Activated CD4-positive, CD25-positive, alpha-beta regulatory T cell treated with anti-CD3 and anti-CD28 coated beads, Interleukin-2, amount 50 U/mL, for 16 hours (primary cell): ENCODE data around the gene GNG12.
A peak's percentile ranks its signal among the peaks of the same experiment; 100 is the strongest.

Experiments
- DNase-seq: peaks from one replicate; pipeline ENCODE4 v3.0.0-alpha.2; 2020; ENCODE audit warnings: low read depth, low spot score

The GNG12 gene

DNA sequence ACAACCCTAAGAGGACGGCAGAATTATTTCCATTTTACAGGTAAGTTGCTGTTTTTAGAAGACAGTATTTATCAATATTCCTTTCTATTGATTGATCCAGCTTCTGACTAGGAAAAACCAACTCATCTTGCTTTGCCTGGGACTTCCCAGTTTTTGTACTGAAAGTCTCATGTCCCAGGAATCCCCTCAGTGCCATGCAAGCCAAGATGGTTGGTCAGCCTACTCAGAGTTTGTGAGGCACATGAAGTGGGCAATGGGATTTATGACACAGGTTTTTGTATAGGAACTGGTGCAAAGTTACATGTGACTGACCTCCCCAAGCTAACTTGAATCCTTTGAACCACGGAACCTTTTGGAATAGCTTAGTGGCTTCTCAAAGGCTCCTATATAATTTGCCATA, 45.5 kb downstream of the GNG12 start:
- DNase-seq = no peak

DNA sequence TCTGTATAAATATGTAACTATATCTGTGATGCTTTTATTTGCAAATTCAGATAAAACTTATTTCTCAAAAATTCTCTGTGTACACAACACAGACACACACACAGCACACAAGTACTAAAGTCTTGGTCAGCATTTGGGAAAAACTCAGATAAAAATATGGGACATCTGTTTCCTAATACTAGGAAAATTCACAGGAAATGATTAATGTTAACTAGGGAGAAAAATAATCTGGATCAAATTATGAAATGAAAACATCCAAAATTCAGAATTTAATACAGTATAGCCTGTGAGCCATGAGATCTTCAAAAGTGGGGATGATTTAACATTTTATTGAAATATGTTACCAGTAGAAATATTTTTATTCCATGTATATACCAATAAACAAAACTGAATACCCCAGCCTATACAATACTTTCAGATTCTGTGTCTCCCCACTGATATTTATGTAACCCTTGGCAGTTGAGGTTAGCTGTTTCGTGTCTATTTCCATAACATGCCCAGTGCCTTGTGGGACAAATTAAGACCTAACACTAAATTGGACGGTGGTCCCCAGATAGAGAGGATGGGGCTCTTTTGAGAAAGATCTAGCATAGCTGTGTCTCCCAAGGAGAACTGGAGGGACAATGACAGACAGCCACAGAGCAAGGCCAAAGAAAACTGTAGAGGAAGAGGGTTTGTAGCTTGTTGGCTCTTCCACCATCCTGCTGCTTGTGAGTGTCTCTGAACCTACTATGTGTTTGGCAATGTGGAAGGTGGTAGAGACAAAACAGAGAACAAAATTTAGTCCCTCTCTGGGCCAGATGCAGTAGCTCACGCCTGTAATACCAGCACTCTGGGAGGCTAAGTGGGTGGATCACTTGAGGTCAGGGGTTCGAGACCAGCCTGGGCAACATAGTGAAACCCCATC, 47.2 kb downstream of the GNG12 start:
- DNase-seq = no peak

DNA sequence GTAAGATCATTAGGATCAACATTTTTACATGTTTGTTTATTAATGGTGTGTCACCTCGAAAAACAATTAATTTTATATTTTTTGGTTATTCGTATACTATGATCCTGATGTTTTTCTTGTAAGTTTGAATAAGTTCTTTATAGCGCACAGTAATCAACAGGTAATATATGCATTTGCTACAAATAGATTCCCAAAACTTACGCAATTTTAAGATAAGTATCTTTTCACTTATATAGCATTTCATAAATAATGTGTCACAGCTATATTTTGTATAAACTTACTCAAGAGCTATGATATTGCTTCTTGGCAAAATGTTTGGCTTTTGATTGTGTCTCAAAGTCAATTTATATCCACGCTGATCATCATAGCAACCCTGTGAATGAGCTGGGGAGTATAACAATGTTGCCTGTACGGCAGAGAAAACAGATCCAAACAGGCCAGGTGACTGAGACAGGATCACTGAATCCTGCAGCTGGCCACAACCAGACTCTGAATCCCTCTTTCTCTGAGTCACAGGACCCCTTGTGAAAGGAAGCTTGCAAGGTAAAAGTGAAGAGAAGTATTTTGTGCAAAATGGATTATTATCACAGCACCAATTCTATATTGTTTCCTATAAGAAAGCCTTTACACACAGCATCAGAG, 48.6 kb downstream of the GNG12 start:
- no peak for DNase-seq

DNA sequence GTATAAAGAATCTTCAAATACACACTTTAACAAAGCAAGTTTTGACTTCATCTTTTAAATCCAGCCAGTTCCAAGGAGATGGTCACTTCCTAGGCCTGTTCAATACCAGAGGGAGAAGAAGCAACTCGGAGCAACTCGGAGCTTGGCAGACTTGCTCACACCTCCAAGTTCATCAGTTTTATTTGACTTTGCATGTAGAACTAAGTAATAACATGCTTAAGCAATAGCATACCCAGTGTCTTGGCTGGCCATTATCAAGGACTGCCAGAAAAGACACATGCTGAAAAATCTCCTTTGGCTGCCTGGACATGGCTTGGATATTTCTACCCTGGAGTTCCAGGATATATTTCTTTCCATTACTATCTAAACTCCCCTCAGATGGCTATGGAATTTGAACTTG, 52.6 kb downstream of the GNG12 start:
- no peak for DNase-seq

DNA sequence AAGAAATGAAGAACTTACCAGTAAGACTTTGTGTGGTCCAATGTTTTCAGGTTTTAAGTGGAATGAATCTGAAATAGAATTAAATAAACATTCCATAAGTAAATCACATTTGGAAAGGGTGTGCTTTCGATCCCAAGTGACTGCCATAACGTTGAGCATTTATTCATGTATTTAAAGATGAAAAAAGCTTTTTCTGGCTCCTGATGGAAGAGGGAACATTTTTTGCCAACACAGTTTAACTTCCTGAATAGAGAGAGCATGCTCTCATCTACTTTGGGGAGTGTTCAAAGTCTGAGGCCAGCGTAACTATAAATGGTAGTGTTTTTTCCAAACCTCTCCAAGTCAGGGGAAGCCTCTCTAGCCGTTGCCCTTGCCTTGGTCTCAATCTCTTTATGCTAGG, 55.8 kb downstream of the GNG12 start:
- DNase-seq = no peak

DNA sequence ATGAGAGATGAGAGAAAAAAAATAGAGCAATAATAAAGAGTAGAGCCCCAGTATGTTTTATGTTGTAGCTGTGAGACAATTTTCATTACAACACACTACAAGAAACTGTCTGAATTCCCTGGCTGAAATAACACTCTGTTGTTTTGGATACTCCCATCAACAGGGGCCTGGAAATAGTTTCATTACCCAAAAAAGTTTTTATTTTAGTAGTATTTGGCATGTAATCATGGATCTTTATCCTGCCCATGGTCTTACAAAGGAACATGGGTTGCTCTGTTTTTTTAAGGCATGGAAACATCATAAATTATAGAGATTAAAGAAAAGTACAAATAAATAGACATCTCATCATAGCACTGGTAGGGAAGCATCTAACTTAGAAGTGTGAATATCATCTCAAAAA, 56.3 kb downstream of the GNG12 start:
- no peak for DNase-seq

DNA sequence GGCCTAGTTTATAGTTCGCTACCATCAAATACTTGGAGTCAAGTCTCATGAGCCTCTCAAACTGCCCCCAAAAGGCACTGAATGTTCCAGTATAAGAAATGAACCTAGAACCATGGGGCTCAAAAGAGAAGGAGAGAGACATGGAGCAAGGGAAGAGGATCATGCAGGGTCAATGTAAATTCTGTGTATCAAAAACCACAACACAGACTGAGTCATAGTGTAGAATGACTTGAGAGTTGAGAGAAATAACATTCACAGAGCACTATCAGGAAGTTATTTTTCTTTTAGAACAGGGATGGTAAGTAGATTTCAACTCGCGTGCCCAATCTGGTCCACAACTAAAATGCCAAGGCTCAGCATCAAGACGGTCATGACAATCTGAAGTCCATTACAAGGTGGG, 59.8 kb downstream of the GNG12 start:
- DNase-seq = no peak

DNA sequence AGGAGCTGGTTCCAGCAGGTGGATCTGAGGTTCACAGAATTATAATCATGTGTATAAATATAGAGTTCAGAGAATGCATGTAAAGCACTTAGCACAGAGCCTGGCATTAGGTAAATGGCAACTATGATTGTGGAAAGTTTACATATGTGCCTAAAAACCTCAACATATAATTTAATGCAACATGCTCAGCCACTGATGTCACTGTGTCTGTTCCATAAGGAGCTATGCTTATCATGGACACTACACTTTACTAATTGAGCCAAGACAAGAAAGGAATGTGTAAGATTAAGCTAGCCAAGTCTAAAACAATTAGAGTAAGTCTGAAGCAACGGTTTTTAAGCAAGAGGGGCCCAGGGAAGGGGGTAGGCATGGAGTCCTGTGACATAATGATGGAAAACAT, 61.5 kb downstream of the GNG12 start:
- no peak for DNase-seq

DNA sequence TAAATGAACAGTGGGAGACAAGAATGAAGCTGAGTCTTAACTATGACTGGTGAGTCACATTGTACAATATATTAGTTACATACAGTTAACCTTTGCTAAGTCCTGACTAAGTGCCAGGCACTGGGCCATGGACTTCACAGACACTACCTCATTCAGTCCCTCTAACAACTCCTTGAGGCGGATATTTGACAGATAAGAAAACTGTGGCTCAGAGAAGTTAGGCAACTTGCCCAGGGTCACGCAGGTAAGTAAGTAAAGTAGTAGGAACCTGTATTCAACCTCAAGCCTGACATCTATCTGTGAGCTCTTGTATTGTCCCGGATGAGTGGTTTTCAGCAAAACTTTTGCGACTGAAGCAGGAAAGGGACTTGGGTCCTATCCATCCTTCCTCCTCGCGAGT, 62.1 kb downstream of the GNG12 start:
- no peak for DNase-seq

DNA sequence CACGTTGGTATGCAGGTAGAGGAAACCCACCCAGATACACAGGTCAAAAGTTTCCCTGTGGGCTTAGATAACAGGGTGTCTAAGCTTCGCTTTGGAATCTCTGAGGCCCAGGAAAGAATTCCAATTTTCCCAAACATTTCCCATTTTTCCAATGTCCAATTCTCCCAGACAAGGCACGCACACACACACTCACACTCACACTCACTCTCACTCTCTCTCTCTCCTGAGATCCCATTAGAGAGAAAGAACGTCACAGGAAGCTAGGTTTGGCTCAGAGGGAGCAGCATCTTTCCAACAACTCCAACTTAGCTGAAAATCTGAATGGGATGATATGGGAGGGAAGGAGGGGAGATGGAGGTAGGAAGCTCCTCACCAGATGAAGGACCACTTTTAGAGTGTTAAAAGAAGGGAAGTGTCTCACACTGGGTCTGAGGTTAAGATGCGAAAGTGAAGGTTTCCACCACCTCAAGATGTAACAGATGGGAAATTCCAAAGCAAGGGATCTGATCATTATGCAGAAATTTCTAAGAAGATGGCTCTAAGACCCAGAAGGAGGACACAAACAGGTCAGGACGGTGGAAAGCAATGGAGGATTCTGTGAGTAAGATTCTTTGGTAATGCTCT, 63.5 kb downstream of the GNG12 start:
- no peak for DNase-seq

DNA sequence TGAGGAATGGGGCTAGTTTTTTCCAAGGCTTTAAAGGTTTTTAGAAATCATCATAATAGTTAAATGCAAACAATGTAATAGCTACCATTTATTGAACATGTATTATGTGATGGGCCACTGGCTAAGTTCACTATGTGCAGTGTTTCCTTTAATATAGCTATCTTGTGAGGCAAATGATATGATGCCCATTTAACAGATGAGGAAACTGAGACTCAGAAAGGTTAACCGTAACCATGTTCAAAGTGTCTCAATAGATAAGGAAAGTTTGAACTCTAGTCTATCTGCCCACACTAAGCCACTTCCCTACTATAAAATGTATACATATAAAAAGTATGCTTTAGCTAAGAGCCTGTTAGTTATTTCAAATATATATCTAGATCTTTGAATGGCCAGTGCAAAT, 64.8 kb downstream of the GNG12 start:
- no peak for DNase-seq

DNA sequence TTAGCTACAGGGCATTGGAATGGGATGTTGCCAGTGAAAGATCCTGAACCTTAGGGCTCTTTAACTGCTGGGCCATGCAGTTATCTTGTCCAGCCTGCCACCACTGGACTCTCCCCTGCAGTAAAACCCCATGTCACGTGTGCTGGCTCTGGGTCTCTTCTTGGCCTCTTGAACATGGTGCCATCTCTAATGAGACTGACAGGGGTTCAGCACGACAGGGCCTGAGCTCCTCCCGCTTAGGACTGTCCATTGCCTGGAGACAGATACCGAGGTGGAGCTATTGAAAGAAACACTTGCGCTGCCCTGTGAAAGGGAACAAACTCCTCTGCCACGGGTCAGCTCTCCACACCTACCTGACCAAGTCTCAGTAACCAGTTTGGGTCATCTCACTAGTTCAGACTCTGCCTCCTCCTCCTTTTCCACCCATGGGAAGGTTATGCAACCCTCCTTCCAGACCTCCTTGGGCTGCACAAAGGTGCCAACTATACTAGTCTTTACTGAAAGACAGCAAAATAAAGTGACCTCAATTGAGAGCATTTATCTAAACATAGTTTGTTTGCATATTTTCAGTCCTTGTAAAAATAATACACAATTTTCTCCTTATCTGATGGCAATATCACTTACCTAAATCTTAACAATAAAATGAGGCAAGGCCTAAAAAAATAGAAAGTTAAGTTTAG, 66.0 kb downstream of the GNG12 start:
- no peak for DNase-seq

DNA sequence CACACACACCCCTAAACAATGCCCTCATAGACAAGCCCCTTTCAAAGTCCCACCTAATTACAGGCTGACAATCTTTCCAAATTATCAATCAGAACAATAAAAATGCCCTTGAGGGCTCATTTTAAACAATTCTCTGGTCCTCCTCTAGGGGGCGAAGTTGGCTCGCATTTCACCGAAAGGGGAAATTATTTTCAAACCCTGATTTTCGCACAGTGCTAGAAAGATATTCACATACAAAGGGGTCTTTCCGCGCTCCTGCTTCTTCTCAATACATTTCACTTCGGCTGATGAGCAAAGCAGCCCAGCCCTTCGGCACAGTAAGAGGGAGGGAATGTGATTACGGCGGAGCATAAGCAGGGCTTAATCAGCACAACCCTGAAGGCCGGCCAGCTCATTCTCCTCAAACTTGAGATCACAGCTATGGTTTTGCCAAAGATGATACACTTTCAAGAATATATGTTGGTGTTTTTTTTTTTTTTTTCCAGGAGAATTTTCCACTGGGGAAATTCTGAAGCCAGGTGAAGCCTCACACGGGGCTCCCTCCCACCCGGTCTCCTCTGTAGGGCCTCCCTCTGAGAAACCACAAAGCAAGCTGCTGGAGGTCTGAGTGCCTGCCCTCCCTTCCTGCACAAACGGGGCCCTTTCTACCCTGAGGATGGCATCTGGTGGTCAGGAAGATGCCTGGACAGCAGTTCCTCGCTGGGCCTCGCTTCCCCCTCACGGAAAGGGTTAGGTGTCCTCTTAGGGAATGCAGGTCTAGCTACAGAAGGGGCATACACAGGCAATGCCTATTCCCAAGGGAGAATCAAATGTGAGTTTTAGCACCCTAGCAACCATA, 66.9 kb downstream of the GNG12 start:
- peak; percentile 10 for DNase-seq

DNA sequence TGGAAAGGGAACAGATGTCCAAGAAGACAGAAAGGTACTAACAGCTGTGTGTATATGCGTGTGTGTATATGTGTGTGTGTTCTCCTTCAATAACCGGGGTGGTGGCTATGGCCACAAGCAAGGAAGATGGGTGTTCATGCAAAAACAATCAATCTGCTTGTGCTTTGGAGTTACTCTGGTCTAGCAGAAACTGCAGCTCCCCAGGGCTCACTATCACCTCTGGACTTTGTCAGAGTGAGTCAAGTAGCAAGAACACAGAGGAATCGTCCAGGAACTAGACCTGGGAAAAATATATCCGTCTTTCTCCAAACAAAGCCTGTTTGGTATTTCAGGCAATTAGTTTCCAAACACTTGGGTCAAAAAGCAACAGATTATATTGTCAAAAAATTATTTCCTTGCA, 68.6 kb downstream of the GNG12 start:
- DNase-seq = no peak

DNA sequence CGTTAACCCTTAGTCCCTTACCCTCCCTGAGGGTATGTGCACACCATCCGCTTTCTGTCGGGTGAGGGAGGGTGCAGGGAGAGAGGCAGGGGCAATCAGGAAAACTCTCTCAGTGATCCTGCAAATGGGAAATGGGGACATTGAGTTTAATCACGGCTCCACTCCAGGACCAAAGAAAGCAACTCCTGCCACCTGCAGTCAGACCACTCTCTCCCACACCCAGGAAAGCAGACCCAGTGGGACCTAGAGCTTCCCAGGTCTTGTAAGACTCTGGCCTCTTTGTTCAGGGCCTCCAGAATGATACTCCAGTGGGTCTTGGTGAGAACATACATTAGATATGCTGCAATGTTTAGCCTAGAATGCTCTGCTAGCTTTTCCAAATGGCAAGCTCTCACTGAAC, 71.5 kb downstream of the GNG12 start:
- no peak for DNase-seq

DNA sequence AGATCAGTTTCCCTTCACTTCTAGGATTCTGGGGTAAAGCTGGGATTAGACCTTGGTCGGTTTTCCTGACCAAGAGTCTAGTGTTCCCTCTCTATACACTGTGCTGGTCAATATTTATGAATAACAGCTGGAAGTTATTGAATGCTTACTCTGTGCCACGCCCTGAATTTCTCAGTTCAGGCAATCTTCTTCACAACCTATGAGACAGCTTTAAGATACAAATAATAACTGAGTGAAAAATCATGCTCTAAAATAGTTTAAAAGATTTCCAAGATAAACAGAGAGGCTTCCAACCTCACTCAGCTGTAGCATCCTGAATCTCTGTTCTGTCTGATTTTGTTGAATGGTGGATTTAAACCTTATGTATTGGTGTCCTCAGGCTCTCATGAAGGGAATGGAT, 72.2 kb downstream of the GNG12 start:
- no peak for DNase-seq

DNA sequence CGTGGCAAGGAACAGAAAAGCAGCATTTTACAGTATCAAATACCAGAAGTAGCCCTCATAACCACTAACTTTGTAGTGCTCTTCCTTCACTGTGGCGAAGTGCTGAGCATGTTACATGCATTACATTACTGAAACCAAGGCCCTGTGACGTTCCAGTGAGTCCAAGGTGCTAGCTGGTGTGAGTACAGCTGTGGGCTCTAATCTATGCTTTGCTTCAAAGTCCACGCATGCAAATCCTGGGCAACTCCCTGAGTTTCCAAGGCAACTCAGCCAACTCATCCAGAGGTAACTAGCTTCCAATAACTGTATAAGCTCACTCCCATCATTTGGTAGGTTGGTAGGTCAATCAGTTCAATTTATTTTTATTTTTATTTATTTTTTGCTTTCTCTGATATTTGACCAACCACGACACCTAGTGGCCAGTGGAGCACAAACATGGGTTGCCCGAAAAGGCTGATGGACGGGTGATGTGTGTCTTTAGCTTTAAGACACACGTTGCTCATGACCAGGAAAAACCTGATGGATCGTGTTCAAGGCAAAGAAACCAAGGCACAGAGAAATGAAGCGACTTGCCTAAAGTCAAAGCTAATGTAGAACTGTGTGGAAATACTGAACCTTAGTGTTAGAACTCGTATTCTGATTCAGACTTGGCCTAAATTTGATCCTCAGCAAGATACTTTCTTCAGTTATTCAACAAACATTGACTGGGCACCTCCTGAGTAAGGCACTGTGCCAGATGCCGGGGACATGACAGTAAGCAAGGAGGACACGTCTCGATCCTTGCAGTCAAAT, 73.0 kb downstream of the GNG12 start:
- DNase-seq = peak; percentile 28

DNA sequence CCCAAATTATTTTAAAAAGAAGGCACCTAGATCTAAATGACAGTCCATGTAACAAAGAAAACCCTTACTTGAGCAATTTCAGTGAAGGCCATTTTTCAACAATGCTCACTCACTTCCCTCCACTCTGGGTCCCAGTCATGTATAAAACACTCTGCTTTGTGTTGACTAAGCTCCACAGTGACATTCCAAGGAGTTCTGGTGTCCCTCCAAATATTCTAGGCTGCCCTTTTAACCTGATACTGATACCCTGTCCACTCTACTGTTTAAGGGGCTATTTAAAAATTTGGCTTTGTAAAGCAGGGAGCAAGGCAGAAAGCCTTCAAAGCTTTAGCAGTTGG, 73.6 kb downstream of the GNG12 start:
- no peak for DNase-seq

DNA sequence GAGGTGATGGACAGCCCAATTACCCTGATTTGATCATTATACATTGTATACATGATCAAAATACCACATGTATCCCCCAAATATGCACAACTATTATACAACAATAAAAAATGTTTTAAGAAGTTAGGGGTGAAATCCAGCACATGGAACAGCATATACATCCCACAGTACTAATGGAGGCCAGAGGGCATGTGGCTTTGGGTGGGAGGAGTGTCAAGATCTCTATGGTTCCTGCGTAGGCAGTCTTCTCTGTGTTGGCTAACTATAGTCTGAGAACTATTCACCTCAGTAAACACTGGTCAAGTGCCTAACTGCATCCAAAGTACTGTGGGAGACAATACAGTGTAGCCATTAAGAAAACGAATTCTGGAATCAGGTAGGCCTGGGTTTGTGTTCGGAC, 74.2 kb downstream of the GNG12 start:
- DNase-seq = no peak

DNA sequence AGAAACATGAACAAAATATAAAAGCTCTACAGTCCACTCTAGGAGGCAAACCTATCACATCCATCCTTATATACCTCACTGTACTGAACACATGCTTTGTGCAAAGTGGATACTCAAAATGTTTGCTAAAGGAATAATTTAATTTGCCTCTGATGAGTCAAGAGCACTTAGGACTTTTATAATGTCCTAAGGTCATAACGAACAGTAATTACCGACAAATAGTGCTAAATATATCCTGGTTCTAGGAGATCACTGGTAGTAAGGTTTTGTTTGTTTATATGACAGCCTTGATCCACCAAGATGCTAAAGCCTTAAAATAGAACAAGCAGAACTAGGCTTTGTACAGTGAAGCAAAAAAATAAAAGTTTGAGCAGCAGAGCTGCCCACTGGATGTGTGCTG, 77.6 kb downstream of the GNG12 start:
- no peak for DNase-seq

DNA sequence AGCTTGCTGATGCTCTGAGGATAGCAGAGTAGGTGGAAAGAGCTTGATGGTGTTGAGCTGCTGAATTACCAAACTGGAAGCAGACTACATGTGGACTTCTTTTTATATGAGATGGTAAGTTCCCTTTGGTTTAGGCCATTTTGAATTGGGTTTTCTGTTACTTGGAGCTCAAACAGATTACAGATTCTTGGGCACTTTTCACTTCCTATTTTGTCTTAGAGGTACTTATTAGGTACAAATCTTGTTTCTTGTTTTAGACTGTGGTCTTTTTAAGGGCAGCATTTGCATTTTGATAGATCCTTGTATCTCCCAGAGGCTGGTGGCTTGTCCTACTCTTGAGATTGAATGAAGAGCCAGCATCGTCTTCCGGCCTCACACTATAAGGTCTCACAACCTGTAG, 78.1 kb downstream of the GNG12 start:
- DNase-seq = no peak
